BLaER1 treated with 17β-estradiol and CSF1 and Interleukin-3, amounts not matched to agents 10 nM and 100 nM (cell line): Measurements from ENCODE around the gene SELENOW.
"Not testable (repeated sequence)": the region's sequence is repeated elsewhere in the genome, so short reads cannot be mapped to it uniquely, and the experiment has no call there.

Experiments used
- H3K27ac ChIP-seq, 11 experiments: shearing (Covaris generic); formaldehyde crosslinking; 2 replicates each; pipeline ENCODE4 v1.8.1; 2022
- H3K27me3 ChIP-seq, 11 experiments: shearing (Covaris generic); formaldehyde crosslinking; 2 replicates each; pipeline ENCODE4 v1.8.1; 2022
- H3K36me3 ChIP-seq, 11 experiments: shearing (Covaris generic); formaldehyde crosslinking; 2 replicates each; pipeline ENCODE4 v1.8.1; 2022
- H3K4me1 ChIP-seq, 10 experiments: shearing (Covaris generic); formaldehyde crosslinking; 2 replicates each; pipeline ENCODE4 v1.8.1; 2022
- H3K4me2 ChIP-seq, 11 experiments: shearing (Covaris generic); formaldehyde crosslinking; 2 replicates each; pipeline ENCODE4 v1.8.1; 2022
- H3K4me3 ChIP-seq, 10 experiments: shearing (Covaris generic); formaldehyde crosslinking; 2 replicates each; pipeline ENCODE4 v1.8.1; 2022
- H3K9ac ChIP-seq, 11 experiments: shearing (Covaris generic); formaldehyde crosslinking; 2 replicates each; pipeline ENCODE4 v1.8.1; 2022
- H3K9me3 ChIP-seq, 11 experiments: shearing (Covaris generic); formaldehyde crosslinking; replicated peaks in 1 of 11; 2 replicates each; pipeline ENCODE4 v1.8.1; 2022
- H4K20me1 ChIP-seq, 11 experiments: shearing (Covaris generic); formaldehyde crosslinking; 2 replicates each; pipeline ENCODE4 v1.8.1; 2022
- Cebpa-rat ChIP-seq, 11 experiments: shearing (Covaris generic); IDR thresholded peaks; 2 replicates each; pipeline ENCODE4 v1.8.1; 2022

SELENOW gene

GRCh38 chr19:47741544-47742140 lies 36.9 kb upstream of the SELENOW start:
- Histone ChIP-seq H3K4me3 (no peak overlapping the region), H3K4me2 (peak overlapping the region in 10 of 11 experiments; percentile 58 to 87 (median 79); a peak in 20 of 22 replicates), H3K9me3 (no peaks in the 10 kb centered on the region), H3K4me1 (peaks cover 32 to 67% (median 64%) of the 10 kb centered on the region in 10 experiments), H3K27ac (peak overlapping the region in 8 of 11 experiments; percentile 23 to 79 (median 68); a peak in 10 of 22 replicates), H4K20me1 (peaks cover 0 to 8% (median 6%) of the 10 kb centered on the region in 11 experiments; a peak in 16 of 22 replicates), H3K36me3 (peaks cover 1 to 5% (median 3%) of the 10 kb centered on the region in 11 experiments; a peak in 19 of 22 replicates), H3K9ac (peak overlapping the region in 1 of 11 experiments; percentile 7; a peak in 1 of 22 replicates), H3K27me3 (no peaks in the 10 kb centered on the region)
- TF ChIP-seq Cebpa-rat (IDR thresholded peaks at IDR 0.05): no peak

DNA sequence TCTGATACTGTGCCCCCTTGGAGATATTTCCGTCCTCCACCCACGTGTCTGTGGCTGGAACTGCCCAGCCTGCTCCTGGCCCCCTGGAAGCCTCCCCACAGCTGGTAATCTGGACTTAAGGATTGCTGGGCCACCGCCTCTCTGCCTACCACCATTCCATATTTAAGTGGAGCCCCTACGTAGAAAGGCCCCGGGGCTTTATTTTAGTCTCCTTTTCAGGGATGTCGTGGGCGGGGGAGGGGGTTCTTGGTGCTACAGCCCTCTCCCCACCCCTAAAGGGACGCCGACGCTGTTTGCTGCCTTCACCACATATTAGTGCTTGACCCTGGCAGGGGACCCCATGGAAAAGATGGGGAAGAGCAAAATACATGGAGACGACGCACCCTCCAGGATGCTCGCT lies 35.9 kb upstream of the SELENOW start:
- Histone ChIP-seq H3K4me1 (peaks cover 42 to 77% (median 74%) of the 10 kb centered on the region in 10 experiments), H3K27ac (peak overlapping the region in 10 of 11 experiments; percentile 52 to 79 (median 70); a peak in 18 of 22 replicates), H3K9me3 (no peaks in the 10 kb centered on the region), H3K27me3 (no peaks in the 10 kb centered on the region), H4K20me1 (peaks cover 0 to 18% (median 13%) of the 10 kb centered on the region in 11 experiments; a peak in 16 of 22 replicates), H3K4me2 (peak overlapping the region; percentile 58 to 87 (median 80)), H3K9ac (peak overlapping the region in 9 of 11 experiments; percentile 38 to 74 (median 61); a peak in 15 of 22 replicates), H3K4me3 (peak overlapping the region in 1 of 10 experiments; percentile 64; a peak in 1 of 20 replicates), H3K36me3 (peaks cover 7 to 15% (median 13%) of the 10 kb centered on the region in 11 experiments; a peak in 21 of 22 replicates)
- TF ChIP-seq Cebpa-rat (IDR thresholded peaks at IDR 0.05): no peak

DNA sequence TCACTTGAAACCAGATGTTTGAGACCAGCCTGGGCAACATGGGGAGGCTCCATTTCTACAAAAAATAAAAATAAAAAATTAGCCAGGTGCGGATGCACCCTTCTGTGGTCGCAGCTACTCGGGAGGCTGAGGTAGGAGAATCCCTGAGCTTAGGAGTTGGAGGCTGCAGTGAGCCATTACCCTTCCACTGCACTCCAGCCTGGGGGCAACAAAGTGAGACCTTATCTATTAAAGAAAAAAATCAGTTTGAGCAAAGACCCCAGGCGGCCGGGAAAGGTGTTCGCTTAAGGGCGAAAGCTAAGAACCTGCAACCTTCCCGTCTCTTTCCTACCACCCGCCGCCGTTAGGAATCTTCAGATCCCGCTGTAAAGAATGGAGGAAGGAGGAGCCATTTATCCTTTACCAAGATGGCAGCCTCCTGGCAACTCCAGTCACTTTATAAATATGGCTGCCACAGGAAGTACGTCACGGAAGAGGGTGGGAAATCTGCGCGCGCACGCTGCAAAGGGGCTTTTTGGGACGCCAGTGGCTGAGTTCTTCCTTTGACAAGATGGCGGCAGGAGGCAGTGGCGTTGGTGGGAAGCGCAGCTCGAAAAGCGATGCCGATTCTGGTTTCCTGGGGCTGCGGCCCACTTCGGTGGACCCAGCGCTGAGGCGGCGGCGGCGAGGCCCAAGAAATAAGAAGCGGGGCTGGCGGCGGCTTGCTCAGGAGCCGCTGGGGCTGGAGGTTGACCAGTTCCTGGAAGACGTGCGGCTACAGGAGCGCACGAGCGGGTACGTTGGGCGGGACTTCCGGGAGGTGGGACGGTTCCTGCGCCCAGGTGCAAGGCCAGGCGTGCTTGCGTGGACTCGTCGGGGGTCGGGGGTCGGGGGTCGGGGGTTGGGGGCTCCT lies 33.2 kb upstream of the SELENOW start, which contains the start of gene NOP53:
Gene NOP53, plus strand, starts transcription at position 537 of the 892 bp plus-strand sequence. Its CDS starts 14 bp downstream, at position 551.
- peak within 1 kb of the TSS; percentile 62 to 86 (median 78) for H3K4me3 ChIP-seq
- peak within 1 kb of the TSS; percentile 79 to 97 (median 90) for H3K4me2 ChIP-seq
- H3K9me3 ChIP-seq: no peaks in the 10 kb centered on the region
- TF ChIP-seq Cebpa-rat (IDR thresholded peaks at IDR 0.05): no peak
- peak within 1 kb of the TSS; percentile 93 to 98 (median 95) for H3K9ac ChIP-seq
- peaks cover 65 to 92% (median 91%) of the 10 kb centered on the region in 10 experiments for H3K4me1 ChIP-seq
- peak within 1 kb of the TSS; percentile 91 to 99 (median 96) for H3K27ac ChIP-seq
- no peaks in the 10 kb centered on the region for H3K27me3 ChIP-seq
- peaks cover 24 to 44% (median 38%) of the 10 kb centered on the region in 11 experiments; a peak in 21 of 22 replicates for H4K20me1 ChIP-seq
- H3K36me3 ChIP-seq: peaks cover 29 to 41% (median 37%) of the 10 kb centered on the region in 11 experiments

- peak overlapping the region; percentile 62 to 86 (median 78) for H3K4me3 ChIP-seq
- not testable (repeated sequence) for H3K27me3 ChIP-seq, H3K9me3 ChIP-seq
- H3K4me2 ChIP-seq: peak overlapping the region; percentile 79 to 97 (median 90)
- H3K36me3 ChIP-seq: peaks cover 38 to 50% (median 46%) of the 10 kb centered on the region in 11 experiments
- peak overlapping the region; percentile 93 to 98 (median 95); a peak in 21 of 22 replicates for H3K9ac ChIP-seq
- H4K20me1 ChIP-seq: peaks cover 32 to 53% (median 47%) of the 10 kb centered on the region in 11 experiments; a peak in 21 of 22 replicates
- peak overlapping the region in 9 of 11 experiments; percentile 94 to 99 (median 96); a peak in 16 of 22 replicates for H3K27ac ChIP-seq
- H3K4me1 ChIP-seq: peaks cover 65 to 92% (median 92%) of the 10 kb centered on the region in 10 experiments
These were observed 32.4 kb upstream of the SELENOW start for GRCh38 chr19:47746129-47746528.

DNA sequence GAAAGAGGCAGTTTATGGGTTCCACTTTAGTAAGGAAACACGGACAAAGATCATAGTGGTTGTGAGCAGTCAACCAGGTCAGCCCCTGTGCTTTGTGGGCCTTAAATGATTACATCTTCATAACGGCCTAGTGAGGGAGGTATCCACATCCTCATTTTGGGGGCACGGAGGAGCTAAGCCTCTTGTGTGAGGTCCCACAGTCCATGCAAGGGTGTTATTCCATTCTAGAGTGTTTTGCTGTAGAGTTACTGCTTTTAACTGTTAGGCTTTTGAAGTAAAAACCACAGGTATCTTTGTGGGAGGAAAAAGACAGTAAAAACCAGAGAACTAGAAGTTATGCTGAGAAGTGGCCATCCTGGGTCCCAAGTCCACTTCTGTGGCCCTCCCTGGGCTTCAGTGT lies 29.2 kb upstream of the SELENOW start:
- peaks cover 68 to 82% (median 78%) of the 10 kb centered on the region in 11 experiments for H3K36me3 ChIP-seq
- TF ChIP-seq Cebpa-rat (IDR thresholded peaks at IDR 0.05): no peak
- peak overlapping the region in 8 of 11 experiments; percentile 45 to 66 (median 53); a peak in 15 of 22 replicates for H3K27ac ChIP-seq
- H3K4me2 ChIP-seq: peak overlapping the region; percentile 72 to 97 (median 85)
- H3K9me3 ChIP-seq: no peaks in the 10 kb centered on the region
- H3K9ac ChIP-seq: peak overlapping the region; percentile 41 to 69 (median 58); a peak in 17 of 22 replicates
- H3K4me3 ChIP-seq: peak overlapping the region in 8 of 10 experiments; percentile 37 to 61 (median 48); a peak in 12 of 20 replicates
- H3K4me1 ChIP-seq: peaks cover 59 to 92% (median 92%) of the 10 kb centered on the region in 10 experiments
- no peaks in the 10 kb centered on the region for H3K27me3 ChIP-seq
- H4K20me1 ChIP-seq: peaks cover 62 to 85% (median 78%) of the 10 kb centered on the region in 11 experiments; a peak in 21 of 22 replicates

- TF ChIP-seq Cebpa-rat (IDR thresholded peaks at IDR 0.05): no peak
- Histone ChIP-seq H3K4me3 (peak overlapping the region in 1 of 10 experiments; percentile 4; a peak in 2 of 20 replicates), H3K27ac (peak overlapping the region in 1 of 11 experiments; percentile 45; a peak in 2 of 22 replicates), H3K36me3 (peaks cover 82 to 96% (median 92%) of the 10 kb centered on the region in 11 experiments), H3K9me3 (no peaks in the 10 kb centered on the region), H3K9ac (peak overlapping the region in 8 of 11 experiments; percentile 14 to 69 (median 32); a peak in 7 of 22 replicates), H3K27me3 (no peaks in the 10 kb centered on the region), H3K4me2 (peak overlapping the region in 9 of 11 experiments; percentile 48 to 97 (median 85); a peak in 18 of 22 replicates), H3K4me1 (peaks cover 53 to 94% (median 90%) of the 10 kb centered on the region in 10 experiments), H4K20me1 (peaks cover 63 to 99% (median 92%) of the 10 kb centered on the region in 11 experiments; a peak in 21 of 22 replicates)
These were observed 27.8 kb upstream of the SELENOW start for GRCh38 chr19:47750752-47751151.

DNA sequence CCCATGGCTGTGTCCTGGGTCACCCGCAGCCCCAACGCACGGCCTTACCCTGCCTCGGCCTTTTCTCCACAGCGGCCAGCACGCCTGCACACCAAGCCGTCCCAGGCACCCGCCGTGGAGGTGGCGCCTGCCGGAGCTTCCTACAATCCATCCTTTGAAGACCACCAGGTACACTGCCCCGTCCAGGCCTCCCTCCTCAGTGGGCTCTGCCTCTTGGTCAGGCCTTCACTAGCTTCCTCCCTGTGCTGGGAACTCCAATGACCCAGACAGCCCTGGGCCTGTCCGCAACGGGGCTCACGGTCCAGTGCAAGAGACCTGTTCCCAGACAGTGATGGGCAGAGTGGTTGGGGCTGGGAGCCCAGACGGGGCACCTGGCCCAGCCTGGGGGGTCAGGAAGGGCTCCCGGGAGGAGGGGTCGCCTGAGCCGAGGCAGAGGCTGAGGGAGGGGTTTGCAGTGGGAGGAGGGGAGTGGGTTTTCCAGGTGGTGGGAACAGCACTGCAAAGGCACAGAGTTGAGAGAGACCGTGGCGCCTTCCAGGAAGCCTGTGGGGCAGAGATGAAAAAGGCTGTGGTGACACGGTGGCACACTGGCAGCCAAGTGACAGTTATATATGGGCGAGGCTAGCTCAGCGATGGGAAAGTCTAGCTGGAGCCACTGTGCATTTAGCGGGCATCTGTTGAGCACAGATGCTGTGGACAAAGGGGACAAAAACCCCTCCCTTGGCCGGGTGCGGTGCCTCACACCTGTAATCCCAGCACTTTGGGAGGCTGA lies 25.9 kb upstream of the SELENOW start:
- Histone ChIP-seq H3K4me1 (peaks cover 37 to 77% (median 73%) of the 10 kb centered on the region in 10 experiments), H3K36me3 (peaks cover 92 to 100% (median 98%) of the 10 kb centered on the region in 11 experiments), H4K20me1 (peaks cover 63 to 100% (median 99%) of the 10 kb centered on the region in 11 experiments; a peak in 21 of 22 replicates), H3K27me3 (no peaks in the 10 kb centered on the region), H3K9me3 (no peaks in the 10 kb centered on the region), H3K9ac (peak overlapping the region in 9 of 11 experiments; percentile 1 to 64 (median 45); a peak in 13 of 22 replicates), H3K4me3 (peak overlapping the region in 4 of 10 experiments; percentile 15 to 40 (median 26); a peak in 6 of 20 replicates), H3K27ac (peak overlapping the region in 3 of 11 experiments; percentile 8 to 34 (median 18); a peak in 1 of 22 replicates), H3K4me2 (peak overlapping the region; percentile 44 to 97 (median 82))
- no peak for TF ChIP-seq Cebpa-rat (IDR thresholded peaks at IDR 0.05)
